DMS53 (cell line): Measurements from ENCODE around the gene NCCRP1.
A peak's percentile ranks its signal among the peaks of the same experiment; 100 is the strongest.

Source experiments
- DNase-seq: peaks from one replicate; lab custom pipeline; 2025; lab: John Stamatoyannopoulos, UW

The NCCRP1 gene

GRCh38 chr19:39246951-39247669 lies 50.3 kb downstream of the NCCRP1 start:
- peak; percentile 64 for DNase-seq

GRCh38 chr19:39247701-39248664 lies 51.2 kb downstream of the NCCRP1 start:
- peak; percentile 50 for DNase-seq

- DNase-seq: no peak
These were observed 52.0 kb downstream of the NCCRP1 start, which contains the start of gene IFNL4 for GRCh38 chr19:39248806-39249205. TSS of gene IFNL4 (minus strand) at chr19:39248856.

- no peak for DNase-seq
These were observed 54.3 kb downstream of the NCCRP1 start for GRCh38 chr19:39251081-39251480.
